HepG2 (cell line): ENCODE data around the gene VAMP5. TPM values are rescaled to one million over a fixed set of nuclear protein-coding genes. Genes with fewer than 3 reads are reported as not detected.

ENCODE experiments used
- CERS6 ChIP-seq: sonication (generic); formaldehyde crosslinking; IDR thresholded peaks from 2 replicates; pipeline ENCODE4 v1.5.0; 2020; ENCODE audit warnings: missing genetic modification reagents
- CREM ChIP-seq, 2 experiments: sonication (generic) in 1 of 2; formaldehyde crosslinking in 1 of 2; IDR thresholded peaks; 2 replicates each; pipeline versions ENCODE4 v1.4.0 to v1.6.1; 2016 to 2020; ENCODE audit warnings: antibody characterized with exemption in 1 of 2, mild to moderate bottlenecking in 1 of 2, missing genetic modification reagents in 1 of 2
- DNMT1 ChIP-seq: sonication (generic); formaldehyde crosslinking; IDR thresholded peaks from 2 replicates; pipeline ENCODE4 v1.5.1; 2020; ENCODE audit warnings: mild to moderate bottlenecking, missing genetic modification reagents
- GMEB1 ChIP-seq: sonication (generic); formaldehyde crosslinking; IDR thresholded peaks from 2 replicates; pipeline ENCODE4 v1.5.1; 2020; ENCODE audit warnings: missing genetic modification reagents, mild to moderate bottlenecking, borderline replicate concordance
- GPN1 ChIP-seq: sonication (generic); formaldehyde crosslinking; IDR thresholded peaks from 2 replicates; pipeline ENCODE4 v1.5.1; 2020; ENCODE audit warnings: missing genetic modification reagents, borderline replicate concordance
- HNF1A ChIP-seq, 2 experiments: sonication (generic) in 1 of 2; formaldehyde crosslinking in 1 of 2; IDR thresholded peaks; 2 replicates each; pipeline versions ENCODE4 v1.4.0 to v1.6.1; 2016 to 2020; ENCODE audit warnings: borderline replicate concordance in 1 of 2, low read depth in 1 of 2, mild to moderate bottlenecking in 1 of 2, missing genetic modification reagents in 1 of 2
- MIXL1 ChIP-seq: IDR thresholded peaks from 2 replicates; pipeline ENCODE4 v1.6.1; 2016
- MTF2 ChIP-seq: sonication (generic); formaldehyde crosslinking; IDR thresholded peaks from 2 replicates; pipeline ENCODE4 v1.5.0; 2020; ENCODE audit warnings: missing genetic modification reagents, borderline replicate concordance
- MXD4 ChIP-seq: IDR thresholded peaks from 2 replicates; pipeline ENCODE4 v1.6.1; 2016; ENCODE audit warnings: mild to moderate bottlenecking, missing biosample characterization, missing genetic modification reagents
- SNAPC5 ChIP-seq: sonication (generic); formaldehyde crosslinking; IDR thresholded peaks from 2 replicates; pipeline ENCODE4 v1.8.1; 2023; ENCODE audit warnings: mild to moderate bottlenecking, missing genetic modification reagents, borderline replicate concordance
- ZFYVE20 ChIP-seq: sonication (generic); formaldehyde crosslinking; IDR thresholded peaks from 2 replicates; pipeline ENCODE4 v1.8.0; 2023; ENCODE audit warnings: low read depth, mild to moderate bottlenecking, moderate library complexity, missing genetic modification reagents, borderline replicate concordance
- ZNF234 ChIP-seq: sonication (generic); formaldehyde crosslinking; conservative IDR thresholded peaks from 2 replicates; pipeline ENCODE4 v1.5.1; 2020; ENCODE audit warnings: mild to moderate bottlenecking, missing genetic modification reagents
- ZNF281 ChIP-seq: sonication (generic); formaldehyde crosslinking; IDR thresholded peaks from 2 replicates; pipeline ENCODE4 v1.4.0; 2020; ENCODE audit warnings: missing genetic modification reagents, borderline replicate concordance
- ZNF326 ChIP-seq: sonication (generic); formaldehyde crosslinking; IDR thresholded peaks from 2 replicates; pipeline ENCODE4 v1.4.0; 2020; ENCODE audit warnings: missing genetic modification reagents, borderline replicate concordance
- ZNF557 ChIP-seq: sonication (generic); formaldehyde crosslinking; IDR thresholded peaks from 2 replicates; pipeline ENCODE4 v1.4.0; 2020; ENCODE audit warnings: missing genetic modification reagents
- ZNF766 ChIP-seq: sonication (generic); formaldehyde crosslinking; IDR thresholded peaks from 2 replicates; pipeline ENCODE4 v1.5.0; 2020; ENCODE audit warnings: missing genetic modification reagents, borderline replicate concordance
- polyA plus RNA-seq, 8 experiments: library from polyadenylated mRNA; depleted of rRNA in 3 of 8; stranded (reverse) in 7 of 8; unstranded in 1 of 8; fragments of >200 nt; fragmentation: Illumina TruSeq in 4 of 8; extraction: Trizol in 4 of 8; gene quantifications; 2 replicates each; pipeline versions ENCODE4 v1.2.1 to v1.2.3, GENCODE V29; 2011 to 2016; ENCODE audit warnings: low read depth in 4 of 8, missing spikeins in 1 of 8, mixed read lengths in 1 of 8; ENCODE audit not compliant: insufficient read depth in 1 of 8
- total RNA-seq, 5 experiments: library from RNA; depleted of rRNA; stranded (reverse); fragments of >200 nt; fragmentation: Illumina TruSeq; extraction: Trizol; gene quantifications; 2 replicates each; pipeline ENCODE4 v1.2.3, GENCODE V29; 2016; ENCODE audit warnings: low read depth in 1 of 5

The VAMP5 gene
- total and polyA plus RNA-seq, 2 of the 13 experiments (the other 11 are each of a cell fraction or from before 2014, with no cell fraction given) = 7.2 to 56.7 TPM

GRCh38 chr2:85538507-85539360 is 45.5 kb upstream of the VAMP5 start, which contains the start of gene MAT2A (continued):
- TF ChIP-seq GMEB1 (CRISPR knock-in tag) (peak; percentile 73; the same call in 1 of the 2 replicates), DNMT1 (CRISPR knock-in tag) (no peak; the same call in 1 of the 2 replicates), ZNF557 (peak; percentile 94), ZNF234 (CRISPR knock-in tag) (no peak), ZFYVE20 (CRISPR knock-in tag) (peak; percentile 97; the same call in 1 of the 2 replicates), ZNF326 (CRISPR knock-in tag) (0 out of 2 replicates have a peak, but pooled peaks have one; percentile 50), SNAPC5 (CRISPR knock-in tag) (peak; percentile 46; the same call in 1 of the 2 replicates), GPN1 (CRISPR knock-in tag) (peak; percentile 95; the same call in 1 of the 2 replicates), CERS6 (CRISPR knock-in tag) (peak; percentile 80; the same call in 1 of the 2 replicates), MIXL1 (no peak; the same call in none of the 2 replicates), CREM (IDR thresholded peaks at IDR 0.05) (peak; percentile 32; the same call in 1 of the 2 replicates), CREM (CRISPR knock-in tag; IDR thresholded peaks at IDR 0.05) (no peak), HNF1A (IDR thresholded peaks at IDR 0.05; ENCODE audit: low read depth) (peak; percentile 32; the same call in 1 of the 2 replicates), HNF1A (CRISPR knock-in tag; IDR thresholded peaks at IDR 0.05; ENCODE audit: borderline replicate concordance) (peak; percentile 38), MXD4 (CRISPR knock-in tag) (peak; percentile 79), ZNF281 (CRISPR knock-in tag) (peak; percentile 70), MTF2 (CRISPR knock-in tag) (no peak; the same call in none of the 2 replicates), ZNF766 (CRISPR knock-in tag) (peak; percentile 79)
